Measurements from ENCODE around the gene NEMP2.

NEMP2 gene

GRCh38 chr2:190553254-190553653 is 18.7 kb upstream of the NEMP2 start:
- no peak for DNase-seq

- no peak for DNase-seq
These were observed 17.4 kb upstream of the NEMP2 start for GRCh38 chr2:190551928-190552327.

GRCh38 chr2:190550137-190550536 is 15.6 kb upstream of the NEMP2 start:
- no peak for DNase-seq

GRCh38 chr2:190547886-190548285 is 13.4 kb upstream of the NEMP2 start:
- DNase-seq = no peak

- DNase-seq = no peak
These were observed 12.2 kb upstream of the NEMP2 start for GRCh38 chr2:190546734-190547133.

GRCh38 chr2:190545555-190546385 is 11.2 kb upstream of the NEMP2 start:
- no peak for DNase-seq

GRCh38 chr2:190545093-190545492 is 10.6 kb upstream of the NEMP2 start:
- DNase-seq = no peak

- DNase-seq = no peak
These were observed 5.5 kb upstream of the NEMP2 start for GRCh38 chr2:190540048-190540447.

GRCh38 chr2:190538201-190538600 is 3.7 kb upstream of the NEMP2 start:
- no peak for DNase-seq

GRCh38 chr2:190537765-190538164 is 3.2 kb upstream of the NEMP2 start:
- DNase-seq = no peak

GRCh38 chr2:190535586-190535985 is 1.1 kb upstream of the NEMP2 start:
- no peak for DNase-seq

- no peak for DNase-seq
These were observed 558 bp upstream of the NEMP2 start for GRCh38 chr2:190535121-190535439.

GRCh38 chr2:190533968-190534309 is 583 bp downstream of the NEMP2 start:
- no peak for DNase-seq

GRCh38 chr2:190533175-190533967 is 1.2 kb downstream of the NEMP2 start:
- DNase-seq = no peak

GRCh38 chr2:190532581-190532980 is 1.9 kb downstream of the NEMP2 start:
- DNase-seq = no peak

GRCh38 chr2:190530248-190530900 is 4.1 kb downstream of the NEMP2 start:
- no peak for DNase-seq

- no peak for DNase-seq
These were observed 4.9 kb downstream of the NEMP2 start for GRCh38 chr2:190529486-190530247.

GRCh38 chr2:190528521-190529001 is 6.0 kb downstream of the NEMP2 start:
- no peak for DNase-seq

- DNase-seq = no peak
These were observed 6.6 kb downstream of the NEMP2 start for GRCh38 chr2:190527918-190528317.

GRCh38 chr2:190527214-190527613 is 7.3 kb downstream of the NEMP2 start:
- DNase-seq = no peak

- no peak for DNase-seq
These were observed 8.3 kb downstream of the NEMP2 start for GRCh38 chr2:190526105-190526750.

GRCh38 chr2:190524928-190525327 is 9.6 kb downstream of the NEMP2 start:
- DNase-seq = no peak
